ENCODE results near the gene IL27RA.

IL27RA gene

DNA sequence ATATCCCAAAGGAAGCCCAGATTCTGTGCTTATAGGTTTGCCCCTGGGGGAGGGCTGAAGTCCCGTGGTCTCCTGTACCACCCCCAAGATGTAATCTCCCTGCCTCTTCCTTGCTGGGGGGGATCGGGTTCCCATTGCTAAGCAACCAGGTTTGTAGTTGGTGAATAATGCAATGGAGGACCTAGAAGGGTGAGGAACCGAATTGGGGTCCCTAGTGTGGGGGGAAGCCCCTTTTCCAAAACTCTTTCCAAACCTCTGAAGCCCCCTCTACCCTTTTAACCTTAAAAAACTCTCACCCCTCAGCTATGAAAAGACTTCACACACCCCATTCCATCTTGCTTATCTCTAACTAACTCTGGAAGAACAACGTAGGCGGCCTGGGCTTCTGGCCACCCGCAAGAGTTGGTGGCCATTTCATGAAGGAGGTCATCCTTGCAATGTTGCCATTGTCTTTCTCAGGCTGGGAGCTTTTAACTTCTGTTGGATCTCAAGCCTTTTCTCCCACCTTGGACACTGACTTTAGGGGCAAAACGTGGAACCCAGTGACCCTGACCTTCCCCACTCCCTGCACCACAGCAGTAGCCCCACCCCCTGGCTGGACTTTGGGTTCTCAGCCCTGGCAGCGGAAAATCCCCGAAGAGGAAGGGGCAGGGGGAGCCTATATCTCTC lies 29.7 kb downstream of the IL27RA start:
- no peak for DNase-seq

DNA sequence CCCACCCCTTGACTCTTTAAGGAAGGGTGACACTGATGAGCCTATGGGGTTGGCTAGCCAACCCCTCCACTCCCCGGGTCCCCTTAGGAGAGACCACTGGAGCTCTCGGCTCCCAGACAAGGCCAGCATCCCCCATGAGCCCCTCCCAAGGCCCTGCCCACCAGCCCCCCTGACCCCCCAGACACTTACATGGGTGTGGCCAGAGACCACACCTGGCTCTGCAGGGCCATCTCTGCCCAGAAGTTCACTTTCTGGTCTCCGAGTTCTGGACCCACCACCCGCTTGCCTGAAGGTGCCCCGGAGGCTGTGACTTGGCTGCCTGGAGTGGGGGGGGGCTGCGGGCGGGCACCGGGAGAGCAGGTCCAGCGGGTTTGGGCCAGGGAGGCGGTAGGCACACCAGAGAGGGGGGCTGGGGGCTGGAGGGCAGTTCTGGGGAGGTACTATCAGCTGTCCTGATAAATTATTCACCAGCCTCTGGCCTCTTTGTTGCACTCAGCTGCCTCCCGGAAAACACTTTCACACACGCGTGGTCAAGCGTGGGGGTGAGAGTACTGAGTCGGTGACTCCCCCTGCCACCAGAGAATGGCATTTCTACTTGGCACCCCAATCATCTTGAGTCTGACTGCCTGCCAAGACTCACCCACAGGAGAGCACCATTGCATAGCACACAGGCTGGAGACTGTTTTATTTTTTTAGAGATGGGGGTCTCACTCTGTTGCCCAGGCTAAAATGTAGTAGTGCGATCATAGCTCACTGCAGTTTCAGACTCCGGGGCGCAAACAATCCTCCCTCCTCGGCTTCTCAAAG lies 30.4 kb downstream of the IL27RA start, which contains the start of gene PALM3:
Gene PALM3 (minus strand): TSS at position 326 of the 807 bp plus-strand sequence. CDS start 96 bp downstream, at position 230.
- no peak for DNase-seq

DNA sequence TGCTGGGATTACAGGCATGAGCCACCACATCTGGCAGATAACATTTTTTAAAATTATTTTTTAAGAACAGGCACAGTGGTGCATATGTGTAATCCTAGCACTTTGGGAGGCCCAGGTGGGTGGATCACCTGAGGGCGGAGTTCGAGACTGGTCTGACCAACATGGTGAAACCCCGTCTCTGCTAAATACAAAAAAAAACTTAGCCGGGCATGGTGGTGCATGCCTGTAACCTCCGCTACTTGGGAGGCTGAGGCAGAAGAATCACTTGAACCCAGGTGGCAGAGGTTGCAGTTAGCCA lies 30.9 kb downstream of the IL27RA start:
- no peak for DNase-seq

DNA sequence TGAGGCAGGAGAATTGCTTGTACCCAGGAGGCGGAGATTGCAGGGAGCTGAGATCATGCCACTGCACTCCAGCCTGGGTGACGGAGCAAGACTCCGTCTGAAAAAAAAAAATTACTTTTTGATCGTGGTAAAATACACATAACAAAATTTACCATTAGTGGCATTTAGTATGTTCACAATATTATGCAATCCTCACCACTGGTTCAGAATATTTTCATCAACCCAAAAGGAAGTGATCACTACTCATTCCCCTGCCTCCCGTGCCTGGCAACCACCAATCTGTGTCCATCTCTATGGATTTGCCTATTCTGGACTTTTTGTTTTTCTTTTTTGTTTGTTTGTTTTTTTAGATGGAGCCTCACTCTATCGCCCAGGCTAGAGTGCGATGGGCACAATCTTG lies 31.5 kb downstream of the IL27RA start:
- DNase-seq: no peak

DNA sequence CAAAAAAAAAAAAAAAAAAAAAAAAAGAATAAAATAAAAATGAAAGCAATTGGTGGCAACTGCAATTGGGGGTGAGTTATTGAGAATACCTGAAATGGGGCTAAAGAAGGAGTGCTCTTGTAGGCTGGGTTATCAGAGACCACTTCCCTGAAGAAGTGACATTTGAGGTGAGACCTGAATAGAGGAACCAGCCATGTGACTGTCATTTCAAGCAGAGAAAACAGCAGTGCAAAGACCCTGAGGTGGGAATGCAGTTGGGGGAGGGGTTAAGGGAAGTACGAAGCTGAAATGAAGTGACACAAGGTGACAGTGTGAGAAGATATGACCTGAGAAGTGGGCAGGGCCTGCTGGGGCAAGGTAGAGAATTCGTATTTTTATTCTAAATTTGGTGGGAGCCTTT lies 34.6 kb downstream of the IL27RA start:
- DNase-seq: no peak

DNA sequence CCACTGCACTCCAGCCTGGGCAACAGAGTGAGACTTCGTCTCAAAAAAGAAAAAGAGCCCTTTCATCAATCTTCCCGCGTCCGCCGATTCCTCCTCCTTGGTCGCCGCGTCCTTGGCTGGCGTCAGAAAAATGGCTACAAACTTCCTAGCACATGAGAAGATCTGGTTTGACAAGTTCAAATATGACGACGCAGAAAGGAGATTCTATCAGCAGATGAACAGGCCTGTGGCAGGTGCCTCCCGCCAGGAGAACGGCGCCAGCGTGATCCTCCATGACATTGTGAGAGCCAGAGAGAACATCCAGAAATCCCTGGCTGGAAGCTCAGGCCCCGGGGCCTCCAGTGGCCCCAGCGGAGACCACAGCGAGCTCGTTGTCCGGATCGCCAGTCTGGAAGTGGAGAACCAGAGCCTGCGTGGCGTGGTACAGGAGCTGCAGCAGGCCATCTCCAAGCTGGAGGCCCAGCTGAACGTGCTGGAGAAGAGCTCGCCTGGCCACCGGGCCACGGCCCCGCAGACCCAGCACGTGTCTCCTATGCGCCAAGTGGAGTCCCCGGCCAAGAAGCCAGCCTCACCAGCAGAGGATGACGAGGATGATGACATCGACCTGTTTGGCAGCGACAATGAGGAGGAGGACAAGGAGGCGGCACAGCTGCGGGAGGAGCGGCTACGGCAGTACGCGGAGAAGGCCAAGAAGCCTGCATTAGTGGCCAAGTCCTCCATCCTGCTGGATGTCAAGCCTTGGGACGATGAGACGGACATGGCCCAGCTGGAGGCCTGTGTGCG lies 38.9 kb downstream of the IL27RA start:
- no peak for DNase-seq

DNA sequence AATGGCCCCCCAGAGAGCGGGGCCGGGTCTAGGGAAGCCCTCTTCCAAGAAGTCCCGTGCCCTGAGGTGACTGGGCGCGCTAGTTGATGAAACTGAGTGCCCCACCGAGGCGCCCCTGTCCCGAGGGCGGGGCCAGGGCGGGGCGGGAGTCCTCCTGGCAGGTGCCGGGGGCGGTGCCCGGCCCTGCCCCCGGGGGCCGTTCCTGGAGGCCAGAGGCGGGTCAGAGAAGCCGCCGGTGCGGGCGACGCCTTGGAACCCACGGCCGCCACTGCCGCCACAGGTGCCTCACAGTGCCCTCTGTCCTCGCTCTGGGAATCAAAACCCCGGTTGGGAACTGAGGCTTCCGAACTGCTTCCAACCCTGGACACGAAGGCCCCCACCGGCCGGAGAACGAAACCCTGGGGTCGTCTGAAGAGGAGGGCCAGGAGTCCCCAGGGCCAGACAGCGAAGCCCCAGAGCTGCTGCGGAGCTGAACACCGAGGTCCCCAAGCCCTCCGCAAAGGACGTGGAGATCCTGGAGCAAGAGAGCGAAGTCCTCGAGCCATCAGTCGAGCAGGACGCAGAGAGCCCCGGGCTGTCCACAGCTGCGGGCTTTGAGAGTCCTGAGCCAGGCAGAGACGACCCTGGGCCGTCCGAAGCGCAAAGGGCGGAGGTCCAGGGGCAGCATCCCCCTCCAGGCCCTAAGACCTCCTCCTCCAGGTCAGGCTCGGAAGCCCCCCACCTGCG lies 41.1 kb downstream of the IL27RA start, which contains the start of gene MISP3:
Gene MISP3 (plus strand): TSS at position 252 of the 726 bp plus-strand sequence. CDS start 524 bp downstream, outside the sequence.
- peak; percentile 84 for DNase-seq

DNA sequence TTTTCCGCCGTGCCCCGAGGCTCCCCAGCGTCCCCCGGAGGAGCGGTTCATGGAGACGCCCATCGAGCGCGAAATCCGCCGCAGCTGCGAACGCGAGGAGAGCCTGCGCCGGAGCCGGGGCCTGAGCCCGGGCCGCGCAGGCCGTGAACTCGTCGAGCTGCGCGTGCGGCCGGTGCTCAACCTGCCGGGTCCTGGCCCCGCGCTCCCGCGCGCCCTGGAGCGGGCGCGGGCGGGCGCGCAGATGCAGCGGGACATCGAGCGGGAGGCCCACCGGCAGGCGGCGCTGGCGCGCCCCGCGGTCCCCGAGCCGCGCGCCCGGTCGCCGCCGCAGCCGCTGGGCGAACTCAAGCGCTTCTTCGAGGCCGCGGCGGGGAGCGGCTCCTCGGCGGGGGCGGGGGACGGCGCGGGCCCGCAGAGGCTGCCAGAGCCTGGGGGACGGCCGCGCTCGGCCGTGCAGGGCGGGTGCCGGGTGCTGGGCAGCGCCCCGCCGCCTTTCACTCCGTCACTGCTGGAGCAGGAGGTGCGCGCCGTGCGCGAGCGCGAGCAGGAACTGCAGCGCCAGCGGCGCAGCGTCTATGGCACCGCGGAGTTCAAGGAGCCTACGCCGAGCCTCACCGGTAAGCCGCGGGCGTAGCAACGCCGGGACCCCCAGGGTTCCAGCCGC lies 41.8 kb downstream of the IL27RA start:
- peak; percentile 76 for DNase-seq

DNA sequence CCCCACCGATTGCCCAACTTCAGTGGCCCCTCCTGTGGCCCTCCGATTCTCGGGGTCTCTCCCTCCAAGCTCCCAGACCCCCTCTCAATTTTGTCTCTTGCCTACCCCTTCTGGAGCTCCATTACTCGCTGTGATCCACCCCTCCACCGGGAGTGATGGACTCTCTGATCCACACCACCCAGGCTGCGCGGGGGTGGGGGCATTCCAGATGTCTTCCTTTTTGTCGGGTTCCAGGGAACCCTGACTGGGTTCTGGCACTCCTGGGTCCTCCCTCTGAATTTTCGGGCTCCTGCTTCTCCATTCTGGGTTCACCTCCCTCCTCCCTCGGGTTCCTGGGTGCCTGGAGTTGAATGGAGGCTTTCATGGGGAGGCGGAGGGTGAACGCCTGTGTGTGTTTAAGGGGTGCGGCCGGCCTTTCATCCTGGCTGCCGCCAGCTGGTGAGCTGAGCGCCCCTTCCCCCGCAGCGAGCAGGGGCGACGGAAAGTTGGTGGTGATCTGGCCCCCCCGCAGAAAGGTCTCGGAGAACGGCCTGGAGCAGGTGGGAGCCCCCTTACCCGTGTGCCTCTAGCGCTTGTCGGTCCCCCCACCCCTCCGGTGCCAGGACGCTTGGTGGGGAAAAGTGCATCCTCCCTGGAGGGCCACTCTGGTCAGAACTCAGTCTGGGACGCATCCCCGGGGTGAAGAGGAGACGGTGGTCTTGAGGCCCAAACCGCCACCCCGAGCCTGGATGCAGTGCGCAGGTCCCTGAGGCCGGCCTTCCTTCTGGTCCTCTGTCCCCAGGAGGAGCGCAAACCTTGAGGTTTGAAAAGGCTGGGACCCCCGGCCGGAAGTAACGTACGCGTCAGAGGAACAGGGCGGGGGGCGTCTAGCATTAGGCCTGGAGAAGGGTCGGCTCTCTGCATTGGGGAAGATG lies 42.6 kb downstream of the IL27RA start:
- DNase-seq: no peak

DNA sequence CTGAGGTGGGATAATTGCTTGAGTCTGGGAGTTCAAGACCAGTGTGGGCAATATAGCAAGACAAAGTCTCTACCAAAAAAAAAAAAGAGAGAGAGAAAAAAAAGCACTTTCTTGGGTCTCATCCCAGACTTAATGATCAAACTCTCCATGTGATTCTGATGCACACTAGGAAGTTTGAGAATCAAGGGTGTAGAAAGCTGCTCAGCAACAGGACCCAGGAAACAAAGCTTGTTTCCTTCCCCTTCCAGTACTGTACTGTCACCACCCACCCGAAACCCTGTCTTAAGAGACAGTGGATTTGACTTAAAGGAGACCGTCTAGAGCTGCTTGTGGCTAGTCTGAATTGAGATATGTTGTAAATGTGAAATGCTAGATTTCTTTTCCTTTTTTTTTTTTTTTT lies 46.8 kb downstream of the IL27RA start:
- DNase-seq: no peak

DNA sequence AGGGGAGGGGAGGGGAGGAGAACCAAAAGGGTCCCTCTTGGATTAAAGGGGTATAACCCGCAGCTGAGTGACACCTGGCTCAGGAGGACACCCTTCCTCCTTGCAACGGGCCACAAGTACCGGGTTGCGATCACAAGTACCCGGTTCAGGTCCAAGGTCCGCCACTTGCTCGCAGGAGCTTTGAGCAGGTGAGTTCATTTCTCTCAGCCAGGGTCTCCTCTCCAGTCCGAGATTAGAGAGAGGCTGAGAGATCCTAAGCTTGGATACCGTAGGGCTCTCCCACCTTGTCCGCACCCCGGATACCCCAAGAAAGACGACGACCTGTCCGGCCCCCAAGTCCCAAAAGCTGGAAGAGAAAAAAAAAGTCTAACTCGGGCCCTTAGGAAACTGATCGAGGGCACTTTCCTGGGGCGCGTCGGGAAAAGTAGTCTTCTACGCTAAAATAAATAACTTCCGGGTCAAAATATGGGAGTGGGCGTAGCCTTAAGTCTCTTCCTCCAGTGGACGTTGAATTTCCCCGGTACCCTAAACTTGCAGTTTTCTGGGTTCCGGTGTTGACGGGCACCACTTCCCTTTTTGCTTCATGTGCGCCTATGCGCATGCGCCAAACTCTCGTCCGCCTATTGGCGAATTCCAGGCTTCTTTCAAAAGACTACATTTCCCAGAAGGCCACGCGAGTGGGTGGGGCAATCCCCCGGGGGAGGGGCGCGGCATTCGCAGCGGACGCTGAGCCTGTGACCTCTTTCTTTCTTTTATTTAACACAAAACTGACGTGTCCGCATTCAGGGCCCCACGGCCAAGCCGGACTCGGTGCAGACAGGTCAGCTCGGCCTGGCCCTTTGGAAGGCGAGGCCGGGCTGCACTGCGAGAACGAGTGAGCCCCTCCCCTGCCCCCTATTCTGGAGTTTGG lies 49.6 kb downstream of the IL27RA start:
- peak; percentile 98 for DNase-seq

DNA sequence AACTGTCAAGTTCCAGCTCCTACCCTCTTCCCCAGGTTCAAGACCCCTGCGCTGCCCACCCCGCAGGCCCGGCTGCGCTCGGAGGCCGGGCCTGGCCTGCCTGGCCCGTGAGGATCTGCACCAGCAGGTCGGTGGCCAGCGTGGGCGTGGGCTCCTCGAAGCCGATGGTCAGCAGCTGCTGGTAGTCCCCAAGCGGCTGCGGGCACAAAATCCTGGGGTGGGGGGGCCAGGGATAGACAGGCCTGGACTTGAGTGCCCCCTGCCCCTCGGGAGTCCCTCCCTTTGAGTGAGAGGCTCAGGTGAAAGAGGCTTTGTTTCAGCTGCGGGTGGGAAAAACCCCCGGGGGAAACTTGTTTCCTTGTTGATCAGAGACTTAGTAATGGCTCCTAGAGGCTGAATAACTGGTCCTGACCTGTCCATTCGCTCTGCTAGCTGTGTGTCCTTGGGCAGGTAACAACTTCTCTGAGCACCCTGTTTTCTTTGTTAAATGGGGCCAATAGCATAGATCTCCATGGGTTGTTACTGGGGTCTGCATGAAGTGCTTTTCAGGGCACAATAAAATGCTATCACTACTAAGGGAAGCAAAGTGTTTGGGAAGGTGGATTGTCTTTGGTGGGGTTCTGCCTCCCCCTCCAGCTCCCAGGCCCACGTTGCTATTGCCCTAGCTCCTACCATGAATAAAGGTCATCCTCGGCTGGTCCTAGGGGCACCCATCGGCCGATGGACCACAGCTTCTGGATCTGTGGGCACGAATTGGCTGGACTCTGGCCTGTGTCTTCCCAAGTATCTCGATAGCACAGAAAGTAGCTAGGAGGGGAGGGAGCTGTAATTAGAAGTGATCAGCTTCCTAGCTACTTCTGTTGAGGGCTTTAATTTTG lies 50.5 kb downstream of the IL27RA start:
- DNase-seq: no peak

DNA sequence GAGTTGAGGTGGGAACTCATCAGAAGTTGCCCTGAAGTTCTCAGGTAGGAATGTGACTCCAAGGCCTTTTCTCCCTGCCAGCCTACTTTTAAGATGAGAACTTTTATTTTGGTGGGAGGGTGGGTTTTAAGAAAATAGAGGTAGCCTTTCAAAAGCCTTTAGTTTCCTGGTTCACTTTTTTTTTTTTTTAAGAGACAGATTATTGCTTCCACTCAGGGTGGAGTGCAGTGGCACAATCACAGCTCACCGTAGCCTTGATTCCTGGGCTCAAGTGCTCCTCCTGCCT lies 51.1 kb downstream of the IL27RA start:
- no peak for DNase-seq

DNA sequence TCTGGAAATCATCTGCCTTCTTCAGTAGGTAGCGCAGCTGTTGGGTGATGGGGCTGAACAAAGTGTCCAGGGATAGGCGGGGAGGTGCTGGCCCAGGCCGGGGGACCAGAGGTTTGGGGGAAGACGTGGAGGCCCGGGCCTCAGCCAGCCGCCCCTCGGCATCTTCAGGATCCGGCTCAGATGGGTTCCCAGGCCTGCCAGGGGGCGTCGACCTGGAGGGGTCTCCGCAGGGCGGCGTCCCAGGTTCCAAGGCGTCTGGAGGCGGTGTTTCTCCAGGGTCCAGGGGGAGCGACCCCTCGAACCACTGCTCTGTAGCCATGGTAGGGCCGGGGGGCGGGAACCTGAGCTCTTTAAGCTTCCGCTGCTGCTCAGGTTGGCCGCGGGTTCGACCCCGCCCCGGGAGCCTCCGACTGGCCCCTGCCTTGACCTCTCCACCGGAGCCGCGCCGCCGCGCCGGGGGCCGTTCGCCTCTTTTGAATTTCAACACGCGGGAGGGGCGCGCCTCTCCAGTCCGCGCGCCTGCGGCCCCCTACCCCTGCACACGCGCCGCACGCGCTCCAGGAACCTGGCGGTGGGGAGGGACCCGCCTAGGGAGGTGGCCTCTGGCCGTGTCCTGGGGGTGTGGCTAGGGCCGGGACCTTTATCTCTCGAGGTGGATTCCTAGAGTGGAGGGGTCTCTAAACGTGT lies 53.9 kb downstream of the IL27RA start, which contains the start of gene C19orf67:
Gene C19orf67 (minus strand): TSS at position 475 of the 687 bp plus-strand sequence. CDS start 156 bp downstream, at position 319.
- DNase-seq: no peak

DNA sequence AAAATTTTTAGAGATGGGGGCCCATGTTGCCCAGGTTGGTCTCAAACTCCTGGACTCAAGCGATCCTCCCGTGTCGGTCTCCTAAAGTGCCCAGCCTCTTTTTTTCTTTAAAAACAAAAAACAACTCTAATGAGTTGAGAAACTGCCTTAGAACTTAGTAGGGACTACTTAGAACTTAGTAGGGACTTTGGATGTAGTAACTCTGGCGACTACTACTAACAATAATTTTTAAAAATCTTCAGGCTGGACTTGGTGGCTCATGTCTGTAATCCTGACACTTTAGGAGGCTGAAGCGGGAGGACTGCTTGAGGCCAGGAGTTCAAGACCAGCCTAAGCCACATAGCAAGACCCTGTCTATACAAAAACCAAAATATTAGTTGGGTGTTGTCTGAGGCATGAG lies 54.5 kb downstream of the IL27RA start:
- no peak for DNase-seq

DNA sequence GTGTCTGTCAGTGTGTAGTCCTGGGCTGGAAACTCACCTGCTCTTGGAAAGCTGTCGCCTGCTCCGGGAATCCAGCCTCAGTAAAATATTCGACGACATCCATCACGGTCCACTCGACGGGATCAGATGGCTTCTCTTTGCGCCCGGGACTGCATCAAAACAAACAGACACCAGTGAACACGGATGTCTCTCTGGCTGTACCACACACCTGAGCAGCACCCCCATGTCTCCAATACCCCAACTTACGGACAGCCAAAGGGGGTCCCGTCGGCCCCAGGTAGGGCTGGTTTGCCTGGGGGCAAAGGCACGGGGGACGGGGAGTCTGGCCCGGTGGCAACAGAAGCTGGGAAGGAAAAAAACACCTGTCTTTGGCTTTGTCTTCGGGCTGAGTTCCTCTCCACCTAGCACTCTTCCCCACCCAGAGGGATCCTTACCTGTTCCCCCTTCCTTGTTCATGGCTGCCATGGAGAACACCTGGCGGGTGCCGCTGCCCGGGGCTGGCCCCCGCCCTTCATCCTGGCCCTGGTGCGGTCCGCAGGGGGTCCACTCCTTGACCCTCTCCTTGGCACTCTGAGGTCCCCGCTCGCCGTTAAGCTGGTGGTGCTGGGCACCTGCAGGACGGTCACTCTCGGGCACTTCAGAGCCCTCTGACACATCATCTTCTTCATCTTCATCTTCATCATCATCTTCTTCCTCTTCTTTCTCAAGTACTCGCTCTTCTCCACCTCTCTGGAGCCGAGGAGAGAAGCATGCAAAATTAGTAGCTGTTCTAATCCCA lies 57.3 kb downstream of the IL27RA start:
- DNase-seq: no peak

DNA sequence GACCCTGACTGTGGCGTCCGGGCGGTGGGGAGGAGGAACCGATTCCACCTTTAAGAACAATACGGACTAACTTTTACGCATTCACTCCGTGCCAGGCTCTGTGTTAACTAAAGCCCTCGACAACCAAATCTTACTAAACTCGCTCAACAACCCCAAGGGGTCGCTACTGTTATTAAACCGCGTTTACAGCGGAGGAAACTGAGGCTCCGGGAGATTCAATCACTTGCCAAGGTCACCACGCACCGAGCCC lies 57.8 kb downstream of the IL27RA start:
- no peak for DNase-seq
